AG04450 (cell line): ENCODE results near the gene NTPCR. TPM values are rescaled to one million over a fixed set of nuclear protein-coding genes. Genes with fewer than 3 reads are reported as not detected.

Source experiments
- CTCF ChIA-PET: fragments of 300-600, 350-600 bp; formaldehyde crosslinking; extraction: SDS; loops from one replicate; lab custom pipeline; 2022; ENCODE audit warnings: antibody characterized with exemption, inconsistent platforms; lab: Charles Lee
- POLR2A ChIA-PET: fragments of 350-600 bp; formaldehyde crosslinking; extraction: SDS; loops from one replicate; lab custom pipeline; 2021; ENCODE audit warnings: antibody characterized with exemption, inconsistent platforms; lab: Yijun Ruan, JAX
- DNase-seq: peaks from one replicate; pipeline ENCODE4 v3.0.0-alpha.2; 2011; ENCODE audit warnings: low read depth, low spot score
- H3K27ac ChIP-seq: one replicate; pipeline ENCODE4 v1.5.1; 2012; ENCODE audit warnings: low read depth, low read length, control low read depth
- H3K27me3 ChIP-seq: one replicate; pipeline ENCODE4 v1.6.0; 2012; ENCODE audit warnings: low read length; ENCODE audit not compliant: control insufficient read depth, insufficient read depth
- H3K4me3 ChIP-seq: 2 replicates; pipeline ENCODE4 v1.5.1; 2011; ENCODE audit warnings: mild to moderate bottlenecking, low read depth, low read length, control low read depth
- H3K9me3 ChIP-seq: 2 replicates; pipeline ENCODE4 v1.5.1; 2012; ENCODE audit warnings: low read length; ENCODE audit not compliant: control insufficient read depth, insufficient read depth
- polyA plus RNA-seq: library from polyadenylated mRNA; depleted of rRNA; stranded (reverse); fragments of >200 nt; gene quantifications from 2 replicates; pipeline ENCODE4 v1.2.3, GENCODE V29; 2011
- TF ChIP-seq, protein P1 (sequence below): IDR thresholded peaks from 2 replicates; pipeline ENCODE4 v1.5.1; 2011; ENCODE audit warnings: low read depth, low read length, control low read depth, inconsistent platforms

The NTPCR gene
- polyA plus RNA-seq, 1 experiment: 59.0 TPM

GRCh38 chr1:232990176-232991128 is 40.0 kb downstream of the NTPCR start:
- H3K27me3 ChIP-seq: no peaks in the 10 kb centered on the region
- TF ChIP-seq, protein P1, sequence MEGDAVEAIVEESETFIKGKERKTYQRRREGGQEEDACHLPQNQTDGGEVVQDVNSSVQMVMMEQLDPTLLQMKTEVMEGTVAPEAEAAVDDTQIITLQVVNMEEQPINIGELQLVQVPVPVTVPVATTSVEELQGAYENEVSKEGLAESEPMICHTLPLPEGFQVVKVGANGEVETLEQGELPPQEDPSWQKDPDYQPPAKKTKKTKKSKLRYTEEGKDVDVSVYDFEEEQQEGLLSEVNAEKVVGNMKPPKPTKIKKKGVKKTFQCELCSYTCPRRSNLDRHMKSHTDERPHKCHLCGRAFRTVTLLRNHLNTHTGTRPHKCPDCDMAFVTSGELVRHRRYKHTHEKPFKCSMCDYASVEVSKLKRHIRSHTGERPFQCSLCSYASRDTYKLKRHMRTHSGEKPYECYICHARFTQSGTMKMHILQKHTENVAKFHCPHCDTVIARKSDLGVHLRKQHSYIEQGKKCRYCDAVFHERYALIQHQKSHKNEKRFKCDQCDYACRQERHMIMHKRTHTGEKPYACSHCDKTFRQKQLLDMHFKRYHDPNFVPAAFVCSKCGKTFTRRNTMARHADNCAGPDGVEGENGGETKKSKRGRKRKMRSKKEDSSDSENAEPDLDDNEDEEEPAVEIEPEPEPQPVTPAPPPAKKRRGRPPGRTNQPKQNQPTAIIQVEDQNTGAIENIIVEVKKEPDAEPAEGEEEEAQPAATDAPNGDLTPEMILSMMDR: no peak
- H3K27ac ChIP-seq: no peak overlapping the region
- POLR2A ChIA-PET: interaction anchor here (1.1 kb wide), 1 partner anchor 15 kb away, joined by 4 read pairs; no protein-coding TSS in a partner anchor
- H3K9me3 ChIP-seq: peaks cover 13% of the 10 kb centered on the region
- no peak overlapping the region for H3K4me3 ChIP-seq
- CTCF ChIA-PET: interaction anchor here (0.5 kb wide), 1 partner anchor 48 kb away, joined by 3 read pairs; no protein-coding TSS in a partner anchor
- DNase-seq: no peak

- no peak overlapping the region for H3K4me3 ChIP-seq
- TF ChIP-seq, protein P1: no peak
- peaks cover 8% of the 10 kb centered on the region for H3K9me3 ChIP-seq
- CTCF ChIA-PET: interaction anchor here (0.7 kb wide), 1 partner anchor 364 kb away, joined by 3 read pairs; no protein-coding TSS in a partner anchor
- H3K27ac ChIP-seq: no peak overlapping the region
- POLR2A ChIA-PET: no interaction called here
- DNase-seq: no peak
- H3K27me3 ChIP-seq: no peaks in the 10 kb centered on the region
Measured at GRCh38 chr1:232991238-232991637, 40.8 kb downstream of the NTPCR start.

- TF ChIP-seq, protein P1: no peak
- DNase-seq: no peak
- Histone ChIP-seq H3K27ac (no peak overlapping the region), H3K4me3 (no peak overlapping the region), H3K27me3 (no peaks in the 10 kb centered on the region), H3K9me3 (peaks cover 8% of the 10 kb centered on the region)
- POLR2A ChIA-PET: no interaction called here
- CTCF ChIA-PET: interaction anchor here (0.7 kb wide), 1 partner anchor 365 kb away, joined by 3 read pairs; no protein-coding TSS in a partner anchor
Measured at GRCh38 chr1:232992227-232992626, 41.8 kb downstream of the NTPCR start.

DNA sequence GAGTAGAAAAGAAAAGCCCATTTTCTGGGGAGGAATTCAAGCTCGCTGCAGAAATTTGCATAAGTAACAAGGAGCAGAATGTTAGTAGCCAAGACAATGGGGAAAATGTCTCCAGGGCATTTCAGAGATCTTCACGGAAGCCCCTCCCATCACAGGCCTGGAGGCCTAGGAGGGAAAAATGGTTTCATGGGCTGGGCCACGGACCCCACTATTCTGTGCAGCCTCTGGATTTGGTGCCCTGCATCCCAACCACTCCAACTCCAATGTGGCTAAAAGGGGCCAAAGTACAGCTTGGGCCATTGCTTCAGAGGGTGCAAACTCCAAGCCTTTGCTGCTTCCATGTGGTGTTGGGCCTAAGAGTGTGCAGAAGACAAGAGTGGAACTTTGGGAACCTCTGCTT is 43.1 kb downstream of the NTPCR start:
- CTCF ChIA-PET: no interaction called here
- no peak for DNase-seq
- POLR2A ChIA-PET: no interaction called here
- Histone ChIP-seq H3K27me3 (no peaks in the 10 kb centered on the region), H3K9me3 (peaks cover 8% of the 10 kb centered on the region), H3K4me3 (no peak overlapping the region), H3K27ac (no peak overlapping the region)
- TF ChIP-seq, protein P1: no peak

DNA sequence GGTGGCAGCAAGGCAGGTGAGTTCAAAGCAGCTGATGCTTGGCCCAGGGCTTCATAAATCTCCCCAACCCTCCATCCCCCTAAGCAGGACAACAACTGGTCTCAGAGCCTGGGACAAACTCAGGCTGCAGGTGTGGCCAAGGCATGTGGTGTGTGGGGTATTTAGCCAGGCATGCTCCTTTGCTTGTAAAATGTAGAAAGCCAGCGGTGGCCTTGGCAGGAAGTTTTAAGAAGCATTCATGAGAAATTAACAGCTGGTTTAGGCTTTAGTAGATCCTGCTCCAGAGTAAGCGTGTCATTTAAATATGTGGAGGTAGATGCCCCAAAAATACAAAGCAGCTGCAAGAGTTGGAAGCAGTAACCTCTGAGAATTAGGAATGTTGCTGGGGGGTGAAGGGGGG is 44.8 kb downstream of the NTPCR start:
- Histone ChIP-seq H3K4me3 (no peak overlapping the region), H3K27me3 (no peaks in the 10 kb centered on the region), H3K9me3 (peaks cover 8% of the 10 kb centered on the region), H3K27ac (no peak overlapping the region)
- ChIA-PET CTCF (no interaction called here), POLR2A (no interaction called here)
- TF ChIP-seq, protein P1: no peak
- DNase-seq: no peak
